ENCODE results near the gene IGFBP7. TPM values are rescaled to one million over a fixed set of nuclear protein-coding genes. Genes with fewer than 3 reads are reported as not detected.

IGFBP7 gene
- total and polyA plus RNA-seq, 7 experiments from 2014 or later: 0.37 to 16.7 (median 0.80) TPM; not detected in 3

DNA sequence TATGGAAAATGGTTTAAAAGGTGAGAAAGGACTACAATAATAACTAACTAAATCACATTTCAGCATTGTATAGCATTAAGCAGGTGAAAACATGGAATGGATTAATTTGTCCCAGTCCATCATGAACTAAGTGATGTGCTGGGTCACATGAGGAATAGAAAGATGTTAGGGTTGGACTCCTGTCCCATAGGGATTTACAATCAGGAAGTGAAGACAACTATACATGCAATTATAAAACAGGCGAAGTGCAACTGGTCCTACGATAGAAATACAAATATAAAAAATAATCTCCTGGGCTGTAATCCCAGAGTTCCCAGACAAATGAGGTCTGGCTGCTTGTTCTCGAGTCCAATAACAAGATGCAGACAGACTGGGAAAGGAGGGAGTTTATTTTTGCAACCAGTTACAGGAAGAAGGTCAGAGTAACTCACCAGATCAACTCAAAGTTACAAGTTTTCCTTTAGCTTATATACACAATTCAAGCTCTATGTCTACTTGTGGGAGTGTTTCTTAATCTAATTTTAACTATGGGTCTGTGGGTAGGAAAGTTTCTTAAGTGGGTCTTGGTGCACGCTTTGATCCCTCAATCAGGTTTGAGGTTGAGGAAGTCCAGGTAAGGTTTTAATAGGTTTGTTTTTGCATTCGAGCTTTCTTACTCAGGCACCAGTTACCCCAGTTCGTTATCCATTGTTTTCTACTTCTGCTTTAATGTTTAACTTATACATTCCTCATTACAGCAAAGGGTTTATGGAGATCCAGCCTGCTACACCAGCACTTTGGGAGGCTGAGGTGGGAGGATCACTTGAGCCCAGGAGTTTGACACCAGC, 50.1 kb downstream of the IGFBP7 start:
- ATAC-seq: no peak
- no peaks in the 10 kb centered on the region for H3K9me3 Mint-ChIP-seq
- Histone ChIP-seq H3K27ac (ENCODE audit: low read depth, low read length) (no peak overlapping the region), H3K4me3 (ENCODE audit: low read length) (no peak overlapping the region), H3K4me1 (ENCODE audit: control insufficient read depth in 2 of 2, insufficient read depth in 2 of 2, low read length in 2 of 2) (no peaks in the 10 kb centered on the region), H3K36me3 (ENCODE audit: control insufficient read depth in 2 of 3, insufficient read depth in 3 of 3, low read length in 3 of 3) (no peaks in the 10 kb centered on the region), H3K9me3 (ENCODE audit: control insufficient read depth in 2 of 3, low read length in 3 of 3) (no peaks in the 10 kb centered on the region), H3K27me3 (ENCODE audit: control insufficient read depth in 2 of 2, insufficient read depth in 2 of 2, low read length in 2 of 2) (no peaks in the 10 kb centered on the region)
- H3K36me3 Mint-ChIP-seq: no peaks in the 10 kb centered on the region
- CTCF ChIA-PET: no interaction called here
- peaks cover 9 to 34% (median 18%) of the 10 kb centered on the region in 5 donors for H3K27me3 Mint-ChIP-seq
- intact Hi-C loops (cut with micrococcal nuclease): no loop called here
- POLR2A ChIA-PET: no interaction called here
- no peak for DNase-seq
- H3K4me1 Mint-ChIP-seq: no peaks in the 10 kb centered on the region
- H3K4me3 Mint-ChIP-seq: no peak overlapping the region
- no peak overlapping the region for H3K27ac Mint-ChIP-seq

DNA sequence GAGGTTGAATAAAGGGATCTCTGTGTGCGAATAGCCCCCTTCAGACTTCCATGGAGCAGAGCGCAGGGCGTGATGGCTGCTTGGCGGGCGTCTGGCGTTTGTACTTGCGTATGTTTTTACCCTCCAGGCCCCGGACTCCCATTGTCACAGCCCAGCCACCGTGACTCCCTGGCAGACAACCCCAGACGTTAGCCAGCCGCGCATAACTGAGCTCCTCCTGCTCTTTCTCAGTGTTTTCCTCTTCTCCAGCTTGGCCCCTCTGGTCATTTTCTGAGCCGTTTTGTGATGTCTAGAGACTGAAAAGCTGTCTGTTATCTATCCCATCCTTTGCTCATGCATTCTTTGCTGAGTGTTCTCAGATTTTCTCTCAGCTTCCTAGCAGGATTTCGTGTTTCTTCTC, 54.3 kb downstream of the IGFBP7 start:
- Mint-ChIP-seq H3K36me3 (no peaks in the 10 kb centered on the region), H3K27me3 (peaks cover 4 to 38% (median 32%) of the 10 kb centered on the region in 5 donors), H3K4me3 (no peak overlapping the region), H3K27ac (no peak overlapping the region), H3K4me1 (peaks cover 0 to 2% (median 0%) of the 10 kb centered on the region in 7 donors), H3K9me3 (no peaks in the 10 kb centered on the region)
- Histone ChIP-seq H3K4me1 (ENCODE audit: control insufficient read depth in 2 of 2, insufficient read depth in 2 of 2, low read length in 2 of 2) (no peaks in the 10 kb centered on the region), H3K36me3 (ENCODE audit: control insufficient read depth in 2 of 3, insufficient read depth in 3 of 3, low read length in 3 of 3) (no peaks in the 10 kb centered on the region), H3K4me3 (ENCODE audit: low read length) (no peak overlapping the region), H3K27me3 (ENCODE audit: control insufficient read depth in 2 of 2, insufficient read depth in 2 of 2, low read length in 2 of 2) (no peaks in the 10 kb centered on the region), H3K9me3 (ENCODE audit: control insufficient read depth in 2 of 3, low read length in 3 of 3) (no peaks in the 10 kb centered on the region), H3K27ac (ENCODE audit: low read depth, low read length) (no peak overlapping the region)
- intact Hi-C loops (cut with micrococcal nuclease): no loop called here
- DNase-seq (no peak), ATAC-seq (no peak)
- CTCF ChIA-PET: no interaction called here
- POLR2A ChIA-PET: no interaction called here

DNA sequence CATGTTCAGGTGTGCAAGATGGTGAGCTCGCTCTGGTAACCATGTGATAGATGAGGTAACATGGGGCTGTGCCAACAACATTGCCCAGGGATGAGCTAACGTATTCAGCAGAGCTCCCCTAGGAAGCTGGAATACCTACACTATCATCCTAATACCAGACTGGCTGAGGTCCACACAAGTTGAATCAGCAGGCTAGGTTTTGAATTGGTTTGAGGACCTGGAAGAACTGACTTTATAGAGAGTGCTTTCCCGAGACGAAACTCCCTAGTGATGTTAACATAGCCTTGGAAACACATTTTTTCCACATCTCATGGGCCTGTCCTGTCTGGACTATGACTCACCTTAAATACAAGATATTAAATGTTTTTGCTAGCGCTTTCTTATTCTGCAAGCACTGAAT, 56.7 kb downstream of the IGFBP7 start:
- Mint-ChIP-seq H3K27me3 (peaks cover 10 to 35% (median 29%) of the 10 kb centered on the region in 5 donors), H3K36me3 (no peaks in the 10 kb centered on the region), H3K27ac (no peak overlapping the region), H3K9me3 (no peaks in the 10 kb centered on the region), H3K4me3 (no peak overlapping the region), H3K4me1 (peaks cover 0 to 3% (median 0%) of the 10 kb centered on the region in 7 donors)
- Histone ChIP-seq H3K9me3 (ENCODE audit: control insufficient read depth in 2 of 3, low read length in 3 of 3) (no peaks in the 10 kb centered on the region), H3K36me3 (ENCODE audit: control insufficient read depth in 2 of 3, insufficient read depth in 3 of 3, low read length in 3 of 3) (no peaks in the 10 kb centered on the region), H3K4me3 (ENCODE audit: low read length) (no peak overlapping the region), H3K4me1 (ENCODE audit: control insufficient read depth in 2 of 2, insufficient read depth in 2 of 2, low read length in 2 of 2) (no peaks in the 10 kb centered on the region), H3K27ac (ENCODE audit: low read depth, low read length) (no peak overlapping the region), H3K27me3 (ENCODE audit: control insufficient read depth in 2 of 2, insufficient read depth in 2 of 2, low read length in 2 of 2) (no peaks in the 10 kb centered on the region)
- intact Hi-C loops (cut with micrococcal nuclease): no loop called here
- CTCF ChIA-PET: no interaction called here
- POLR2A ChIA-PET: no interaction called here
- ATAC-seq (no peak), DNase-seq (no peak)

DNA sequence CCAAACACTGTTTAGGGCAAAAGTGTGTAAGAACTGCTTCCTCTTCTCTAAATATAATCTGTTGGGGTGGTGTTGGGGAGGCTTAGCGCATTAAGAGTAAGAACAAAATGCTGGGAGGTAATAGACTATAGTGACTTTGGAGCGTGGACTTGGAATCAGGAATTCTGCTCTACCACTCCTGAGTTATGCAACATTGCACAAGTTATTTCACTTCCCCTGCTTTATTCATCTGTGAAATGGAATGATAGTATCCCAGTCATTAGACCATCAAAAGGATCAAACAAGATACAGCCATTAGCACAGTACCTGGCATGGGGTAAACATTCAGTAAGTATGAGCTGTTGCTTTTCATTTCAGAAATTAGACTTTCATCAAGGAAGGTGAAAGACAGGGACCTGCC, 58.7 kb downstream of the IGFBP7 start:
- H3K4me3 ChIP-seq (ENCODE audit: low read length): no peak overlapping the region
- H3K4me3 Mint-ChIP-seq: no peak overlapping the region
- H3K4me1 ChIP-seq (ENCODE audit: control insufficient read depth in 2 of 2, insufficient read depth in 2 of 2, low read length in 2 of 2): no peaks in the 10 kb centered on the region
- no peaks in the 10 kb centered on the region for H3K36me3 ChIP-seq (ENCODE audit: control insufficient read depth in 2 of 3, insufficient read depth in 3 of 3, low read length in 3 of 3)
- POLR2A ChIA-PET: no interaction called here
- no peak overlapping the region for H3K27ac Mint-ChIP-seq
- DNase-seq (no peak), ATAC-seq (peak; percentile 38)
- no peaks in the 10 kb centered on the region for H3K27me3 ChIP-seq (ENCODE audit: control insufficient read depth in 2 of 2, insufficient read depth in 2 of 2, low read length in 2 of 2)
- no peak overlapping the region for H3K27ac ChIP-seq (ENCODE audit: low read depth, low read length)
- CTCF ChIA-PET: no interaction called here
- peaks cover 0 to 8% (median 0%) of the 10 kb centered on the region in 11 donors for H3K9me3 Mint-ChIP-seq
- peaks cover 0 to 7% (median 0%) of the 10 kb centered on the region in 5 donors for H3K36me3 Mint-ChIP-seq
- intact Hi-C loops (cut with micrococcal nuclease): no loop called here
- H3K9me3 ChIP-seq (ENCODE audit: control insufficient read depth in 2 of 3, low read length in 3 of 3): no peaks in the 10 kb centered on the region
- H3K4me1 Mint-ChIP-seq: peaks cover 0 to 3% (median 0%) of the 10 kb centered on the region in 7 donors
- peaks cover 5 to 35% (median 25%) of the 10 kb centered on the region in 5 donors for H3K27me3 Mint-ChIP-seq

DNA sequence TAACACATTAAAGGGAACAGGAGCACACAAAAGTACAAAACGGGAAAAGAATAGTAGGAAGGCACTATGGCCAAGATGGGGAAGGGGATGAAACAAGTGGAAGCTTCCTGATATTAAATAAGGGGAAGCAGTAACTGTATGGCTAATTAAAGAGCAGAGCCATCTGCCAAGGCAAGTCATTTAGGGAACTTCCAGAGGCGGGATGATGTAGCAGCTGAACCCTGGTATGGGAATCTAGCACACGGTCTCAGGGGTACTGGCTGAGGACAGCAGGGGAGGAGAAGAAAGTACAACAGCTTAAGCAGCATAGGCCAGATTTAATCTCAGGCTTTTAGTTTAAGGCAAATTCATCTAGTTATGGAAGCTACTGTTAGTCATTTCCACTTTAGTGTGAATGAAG, 59.1 kb downstream of the IGFBP7 start:
- intact Hi-C loops (cut with micrococcal nuclease): no loop called here
- no peak overlapping the region for H3K27ac Mint-ChIP-seq
- H3K27ac ChIP-seq (ENCODE audit: low read depth, low read length): no peak overlapping the region
- POLR2A ChIA-PET: no interaction called here
- peaks cover 0 to 3% (median 0%) of the 10 kb centered on the region in 7 donors for H3K4me1 Mint-ChIP-seq
- CTCF ChIA-PET: no interaction called here
- no peaks in the 10 kb centered on the region for H3K4me1 ChIP-seq (ENCODE audit: control insufficient read depth in 2 of 2, insufficient read depth in 2 of 2, low read length in 2 of 2)
- no peak for DNase-seq
- peak; percentile 64 for ATAC-seq
- peaks cover 0 to 8% (median 0%) of the 10 kb centered on the region in 11 donors for H3K9me3 Mint-ChIP-seq
- peaks cover 0 to 7% (median 0%) of the 10 kb centered on the region in 5 donors for H3K36me3 Mint-ChIP-seq
- H3K4me3 Mint-ChIP-seq: no peak overlapping the region
- H3K9me3 ChIP-seq (ENCODE audit: control insufficient read depth in 2 of 3, low read length in 3 of 3): no peaks in the 10 kb centered on the region
- no peak overlapping the region for H3K4me3 ChIP-seq (ENCODE audit: low read length)
- no peaks in the 10 kb centered on the region for H3K27me3 ChIP-seq (ENCODE audit: control insufficient read depth in 2 of 2, insufficient read depth in 2 of 2, low read length in 2 of 2)
- H3K36me3 ChIP-seq (ENCODE audit: control insufficient read depth in 2 of 3, insufficient read depth in 3 of 3, low read length in 3 of 3): no peaks in the 10 kb centered on the region
- peaks cover 5 to 31% (median 26%) of the 10 kb centered on the region in 5 donors for H3K27me3 Mint-ChIP-seq

DNA sequence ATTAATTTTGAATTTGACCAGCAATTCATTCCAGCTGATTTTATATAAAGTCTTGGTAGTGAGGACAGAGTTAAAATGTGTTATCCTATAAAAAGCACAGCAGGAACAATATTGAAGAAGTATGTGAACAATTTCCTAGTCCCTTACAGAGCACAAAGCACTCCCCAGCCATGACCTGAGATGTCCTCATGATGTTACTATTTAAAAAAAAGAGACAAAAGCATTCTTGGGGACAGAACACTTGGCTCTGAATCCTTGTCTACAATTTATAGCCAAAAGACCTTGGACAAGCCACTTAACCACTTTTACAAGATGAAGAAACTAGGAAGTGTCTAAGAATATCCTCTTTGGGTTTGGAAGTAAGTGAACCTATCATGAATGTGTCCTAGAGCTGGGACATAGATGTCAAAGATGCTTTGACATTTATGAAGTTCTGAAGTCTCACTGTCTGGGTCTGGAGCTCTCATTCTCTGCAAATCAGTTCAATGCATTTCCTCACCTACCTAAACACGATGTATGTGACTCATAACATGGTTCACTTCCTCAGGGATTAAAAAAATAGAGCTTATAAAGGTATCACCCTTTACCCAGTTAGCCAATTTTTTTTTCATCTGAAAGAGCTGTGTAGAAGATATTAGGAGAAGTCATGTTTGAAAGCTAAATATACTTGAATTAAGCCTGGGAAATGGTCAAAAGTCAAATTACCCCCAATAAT, 61.4 kb downstream of the IGFBP7 start:
- ATAC-seq (no peak), DNase-seq (no peak)
- H3K27me3 Mint-ChIP-seq: peaks cover 9 to 20% (median 17%) of the 10 kb centered on the region in 5 donors
- no peak overlapping the region for H3K4me3 ChIP-seq (ENCODE audit: low read length)
- no peaks in the 10 kb centered on the region for H3K4me1 ChIP-seq (ENCODE audit: control insufficient read depth in 2 of 2, insufficient read depth in 2 of 2, low read length in 2 of 2)
- no peak overlapping the region for H3K27ac ChIP-seq (ENCODE audit: low read depth, low read length)
- H3K27me3 ChIP-seq (ENCODE audit: control insufficient read depth in 2 of 2, insufficient read depth in 2 of 2, low read length in 2 of 2): no peaks in the 10 kb centered on the region
- POLR2A ChIA-PET: no interaction called here
- no peak overlapping the region for H3K27ac Mint-ChIP-seq
- H3K36me3 Mint-ChIP-seq: peaks cover 0 to 7% (median 0%) of the 10 kb centered on the region in 5 donors
- peaks cover 0 to 8% (median 0%) of the 10 kb centered on the region in 11 donors for H3K9me3 Mint-ChIP-seq
- H3K4me1 Mint-ChIP-seq: peaks cover 0 to 3% (median 0%) of the 10 kb centered on the region in 7 donors
- CTCF ChIA-PET: no interaction called here
- no peaks in the 10 kb centered on the region for H3K9me3 ChIP-seq (ENCODE audit: control insufficient read depth in 2 of 3, low read length in 3 of 3)
- H3K4me3 Mint-ChIP-seq: no peak overlapping the region
- intact Hi-C loops (cut with micrococcal nuclease): no loop called here
- H3K36me3 ChIP-seq (ENCODE audit: control insufficient read depth in 2 of 3, insufficient read depth in 3 of 3, low read length in 3 of 3): no peaks in the 10 kb centered on the region

Measured in naive thymus-derived CD4-positive, alpha-beta T cell (primary cell).